Activated CD8-positive, alpha-beta memory T cell treated with anti-CD3 and anti-CD28 coated beads, Interleukin-2, amount 10 ng/mL, durations not matched to agents 7 days and 5 days (primary cell): ENCODE results near the gene SLX4IP. TPM values are rescaled to one million over a fixed set of nuclear protein-coding genes. Genes with fewer than 3 reads are reported as not detected.

Experiments
- ATAC-seq: fragments of 150-1000 bp; cut with Tn5 transposase; one replicate; pipeline ENCODE4 v1.10.0; 2021; ENCODE audit warnings: moderate library complexity
- CTCF ChIA-PET: fragments of 350-600 bp; sonication (Branson Sonifier 250); formaldehyde crosslinking; loops from one replicate; lab custom pipeline; 2021; ENCODE audit warnings: antibody characterized with exemption; lab: Charles Lee
- DNase-seq: peaks from one replicate; pipeline ENCODE4 v3.0.0-alpha.2; 2020
- H3K27ac Mint-ChIP-seq: one replicate; pipeline ENCODE4 v1.8.0; 2021; ENCODE audit warnings: mild to moderate bottlenecking, mixed read lengths
- H3K27me3 Mint-ChIP-seq: one replicate; pipeline ENCODE4 v1.8.0; 2021; ENCODE audit warnings: mixed read lengths
- H3K36me3 Mint-ChIP-seq: one replicate; pipeline ENCODE4 v1.8.0; 2021; ENCODE audit warnings: mild to moderate bottlenecking, mixed read lengths
- H3K4me1 Mint-ChIP-seq: one replicate; pipeline ENCODE4 v1.8.0; 2021; ENCODE audit warnings: mixed read lengths
- H3K4me3 Mint-ChIP-seq: one replicate; pipeline ENCODE4 v1.8.0; 2021; ENCODE audit warnings: mild to moderate bottlenecking, moderate library complexity, mixed read lengths
- H3K9me3 Mint-ChIP-seq: one replicate; pipeline ENCODE4 v1.8.0; 2022; ENCODE audit warnings: low read depth, mixed read lengths
- total RNA-seq, 2 experiments: library from RNA; stranded (reverse); gene quantifications; one replicate each; pipeline ENCODE4 v1.2.3, GENCODE V29; 2021

The SLX4IP gene
- total RNA-seq, 2 experiments from 2014 or later = 6.0 to 6.1 TPM

GRCh38 chr20:10651227-10651990 lies 216.3 kb downstream of the SLX4IP start:
- no peaks in the 10 kb centered on the region for H3K36me3 Mint-ChIP-seq
- ATAC-seq (no peak), DNase-seq (no peak)
- no peak overlapping the region for H3K27ac Mint-ChIP-seq
- no peaks in the 10 kb centered on the region for H3K9me3 Mint-ChIP-seq
- CTCF ChIA-PET = interaction anchor here (0.9 kb wide), 1 partner anchor 23 kb away, joined by 3 read pairs; no protein-coding TSS in a partner anchor
- H3K4me1 Mint-ChIP-seq = peaks cover 5% of the 10 kb centered on the region
- no peak overlapping the region for H3K4me3 Mint-ChIP-seq
- peaks cover 37% of the 10 kb centered on the region for H3K27me3 Mint-ChIP-seq

DNA sequence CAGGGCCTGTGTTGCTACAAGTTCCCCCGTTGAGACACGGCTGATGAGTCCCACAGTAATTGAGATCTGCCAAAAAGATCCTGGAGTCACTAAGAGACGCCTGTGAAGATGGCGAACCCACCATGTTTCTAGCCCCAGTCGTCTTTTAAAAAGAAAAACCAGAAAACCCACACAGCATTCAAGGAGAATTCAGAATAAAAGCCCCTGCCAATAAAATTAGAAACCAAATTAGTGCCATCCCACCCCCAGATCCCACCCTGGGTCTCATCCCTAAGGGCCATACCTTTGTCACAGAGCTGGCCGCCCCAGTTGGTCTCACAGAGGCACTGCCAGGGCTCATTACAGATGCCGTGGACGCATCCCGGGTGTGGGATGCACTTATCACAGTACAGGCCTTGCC lies 217.1 kb downstream of the SLX4IP start:
- CTCF ChIA-PET = no interaction called here
- Mint-ChIP-seq H3K4me1 (peaks cover 5% of the 10 kb centered on the region), H3K27ac (no peak overlapping the region), H3K27me3 (peaks cover 37% of the 10 kb centered on the region), H3K9me3 (no peaks in the 10 kb centered on the region), H3K36me3 (no peaks in the 10 kb centered on the region), H3K4me3 (no peak overlapping the region)
- ATAC-seq (no peak), DNase-seq (no peak)

GRCh38 chr20:10652660-10653261 lies 217.7 kb downstream of the SLX4IP start:
- H3K27me3 Mint-ChIP-seq = peaks cover 37% of the 10 kb centered on the region

GRCh38 chr20:10653599-10654249 lies 218.6 kb downstream of the SLX4IP start:
- Mint-ChIP-seq H3K4me1 (peaks cover 5% of the 10 kb centered on the region), H3K36me3 (no peaks in the 10 kb centered on the region), H3K9me3 (no peaks in the 10 kb centered on the region), H3K27me3 (peaks cover 35% of the 10 kb centered on the region), H3K27ac (no peak overlapping the region), H3K4me3 (no peak overlapping the region)
- DNase-seq = no peak
- no peak for ATAC-seq
- CTCF ChIA-PET = no interaction called here

More at GRCh38 chr20:10652660-10653261, 217.7 kb downstream of the SLX4IP start:
- Mint-ChIP-seq H3K9me3 (no peaks in the 10 kb centered on the region), H3K4me1 (peaks cover 5% of the 10 kb centered on the region), H3K4me3 (no peak overlapping the region), H3K36me3 (no peaks in the 10 kb centered on the region), H3K27ac (no peak overlapping the region)
- CTCF ChIA-PET = no interaction called here
- ATAC-seq = no peak
- DNase-seq = no peak

GRCh38 chr20:10654250-10654610 lies 219.1 kb downstream of the SLX4IP start:
- Mint-ChIP-seq H3K4me3 (no peak overlapping the region), H3K4me1 (peaks cover 3% of the 10 kb centered on the region), H3K36me3 (no peaks in the 10 kb centered on the region), H3K27ac (no peak overlapping the region), H3K9me3 (no peaks in the 10 kb centered on the region), H3K27me3 (peaks cover 35% of the 10 kb centered on the region)
- DNase-seq (no peak), ATAC-seq (no peak)
- CTCF ChIA-PET = no interaction called here

GRCh38 chr20:10654630-10655029 lies 219.5 kb downstream of the SLX4IP start:
- CTCF ChIA-PET = no interaction called here
- ATAC-seq (no peak), DNase-seq (no peak)
- Mint-ChIP-seq H3K36me3 (no peaks in the 10 kb centered on the region), H3K27ac (no peak overlapping the region), H3K4me1 (peaks cover 3% of the 10 kb centered on the region), H3K4me3 (no peak overlapping the region), H3K9me3 (no peaks in the 10 kb centered on the region), H3K27me3 (peaks cover 35% of the 10 kb centered on the region)

DNA sequence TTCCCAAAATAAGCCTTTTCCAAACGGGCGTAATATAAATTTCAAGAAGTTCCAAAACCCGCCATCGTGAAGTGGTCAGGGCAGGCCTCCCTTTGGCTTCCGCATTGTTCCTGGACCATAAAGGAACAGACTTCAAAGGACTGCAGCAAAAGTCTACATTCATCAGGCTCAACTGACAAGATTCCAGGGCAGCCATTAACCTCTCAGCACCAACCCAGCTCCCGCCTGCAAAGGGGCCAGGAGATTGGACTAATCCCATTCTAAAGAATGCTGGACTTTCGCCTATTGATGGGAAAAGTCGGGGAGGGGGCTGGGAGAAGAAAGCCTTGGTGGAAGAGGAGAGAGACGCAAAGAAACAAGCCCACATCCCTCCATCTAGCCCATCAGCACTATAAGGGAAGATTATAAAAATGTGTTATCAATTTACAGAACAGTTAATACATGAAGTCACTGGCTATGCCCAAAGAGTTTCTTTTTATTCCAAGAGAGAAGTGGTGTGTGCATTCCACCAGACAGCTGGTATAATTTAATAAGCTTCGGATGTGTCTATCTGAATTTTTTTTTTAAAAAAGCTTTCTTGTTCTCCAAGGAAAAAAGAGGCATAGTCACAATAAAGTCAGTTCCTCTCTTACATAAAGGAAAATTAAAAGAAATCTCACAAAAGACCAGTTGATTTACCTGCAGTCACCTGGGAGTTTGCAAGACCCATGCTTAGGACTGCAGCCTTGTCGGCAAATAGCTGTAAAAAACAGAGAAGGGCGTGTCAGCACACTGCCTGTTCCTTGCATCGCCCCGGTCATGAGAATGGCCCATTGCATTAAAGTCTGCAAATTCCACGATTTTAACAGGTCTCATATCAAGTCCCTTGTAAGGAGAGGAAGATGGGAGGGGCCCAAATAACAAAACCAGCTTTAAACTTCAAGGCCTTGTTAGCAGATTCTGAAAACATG lies 220.9 kb downstream of the SLX4IP start:
- H3K9me3 Mint-ChIP-seq = no peaks in the 10 kb centered on the region
- H3K27ac Mint-ChIP-seq = no peak overlapping the region
- peaks cover 3% of the 10 kb centered on the region for H3K4me1 Mint-ChIP-seq
- ATAC-seq (no peak), DNase-seq (no peak)
- CTCF ChIA-PET = interaction anchor here (0.9 kb wide), 1 partner anchor 21 kb away, joined by 3 read pairs; no protein-coding TSS in a partner anchor
- peaks cover 32% of the 10 kb centered on the region for H3K27me3 Mint-ChIP-seq
- no peaks in the 10 kb centered on the region for H3K36me3 Mint-ChIP-seq
- no peak overlapping the region for H3K4me3 Mint-ChIP-seq

DNA sequence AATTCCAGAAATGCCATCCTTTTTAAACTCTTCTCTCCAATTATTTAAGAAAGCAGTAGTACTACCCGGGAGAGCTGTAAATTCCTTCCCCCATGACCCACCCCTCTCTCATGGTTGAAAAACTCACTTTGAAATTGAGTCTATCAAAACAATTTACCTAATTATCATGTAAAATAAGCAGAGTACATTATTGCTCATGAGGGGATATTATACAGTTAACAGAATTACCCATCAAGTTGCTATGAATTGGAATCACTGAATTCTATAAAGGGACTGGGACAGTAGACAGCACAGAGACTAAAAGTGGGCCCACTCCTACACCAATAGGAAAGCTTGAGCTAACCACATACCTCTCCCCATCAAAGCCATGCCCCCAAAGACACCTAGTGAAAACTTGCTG lies 222.3 kb downstream of the SLX4IP start:
- H3K36me3 Mint-ChIP-seq = no peaks in the 10 kb centered on the region

DNA sequence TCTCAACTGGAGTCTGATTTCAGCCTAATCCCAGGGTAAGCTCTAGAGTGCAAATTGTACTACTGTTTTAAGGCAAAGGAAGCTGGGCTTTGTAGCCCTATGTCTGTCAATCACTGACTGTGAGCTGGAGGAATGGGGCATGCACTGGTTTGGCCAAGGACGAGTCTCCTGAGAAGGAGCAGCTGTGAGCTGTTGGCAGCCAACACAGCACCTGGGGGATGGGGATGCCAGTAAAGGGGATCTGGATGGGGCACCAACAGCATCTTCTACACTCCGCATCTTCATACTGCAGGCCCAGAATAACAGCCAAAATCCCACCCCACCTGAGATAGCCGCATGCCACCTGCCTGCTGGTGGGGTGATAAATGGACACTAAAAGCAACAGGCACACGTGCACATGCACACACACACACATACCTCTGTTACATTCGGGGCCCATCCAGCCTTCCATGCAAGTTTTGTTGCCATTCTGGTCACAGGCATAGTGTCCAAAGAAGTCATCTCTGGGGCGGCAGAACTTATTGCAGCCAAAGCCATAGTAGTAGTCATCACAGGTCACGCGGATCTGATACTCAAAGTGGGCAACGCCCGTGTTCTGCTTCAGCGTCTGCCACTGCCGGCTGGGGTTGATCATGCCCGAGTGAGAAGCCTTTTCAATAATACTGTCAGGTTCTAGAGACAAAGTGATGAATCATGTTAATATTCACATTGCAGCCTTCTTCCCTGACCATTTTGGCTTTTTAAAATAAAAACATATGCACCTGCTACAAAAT lies 223.1 kb downstream of the SLX4IP start:
- H3K36me3 Mint-ChIP-seq = no peaks in the 10 kb centered on the region
- H3K27ac Mint-ChIP-seq = no peak overlapping the region
- ATAC-seq (no peak), DNase-seq (no peak)
- H3K27me3 Mint-ChIP-seq = peaks cover 45% of the 10 kb centered on the region
- H3K4me3 Mint-ChIP-seq = no peak overlapping the region
- H3K4me1 Mint-ChIP-seq = peaks cover 3% of the 10 kb centered on the region
- CTCF ChIA-PET = interaction anchor here (1.0 kb wide), 1 partner anchor 13 kb away, joined by 3 read pairs; no protein-coding TSS in a partner anchor
- no peaks in the 10 kb centered on the region for H3K9me3 Mint-ChIP-seq

More for the DNA sequence above, 222.3 kb downstream of the SLX4IP start:
- H3K27ac Mint-ChIP-seq = no peak overlapping the region
- ATAC-seq = no peak
- peaks cover 42% of the 10 kb centered on the region for H3K27me3 Mint-ChIP-seq
- no peak for DNase-seq
- H3K4me3 Mint-ChIP-seq = no peak overlapping the region
- peaks cover 3% of the 10 kb centered on the region for H3K4me1 Mint-ChIP-seq
- CTCF ChIA-PET = interaction anchor here (0.9 to 1.0 kb wide), 2 partner anchors 12 to 22 kb away, joined by 3 read pairs; no protein-coding TSS in a partner anchor
- H3K9me3 Mint-ChIP-seq = no peaks in the 10 kb centered on the region

- H3K27ac Mint-ChIP-seq = no peak overlapping the region
- H3K4me1 Mint-ChIP-seq = no peaks in the 10 kb centered on the region
- no peak overlapping the region for H3K4me3 Mint-ChIP-seq
- CTCF ChIA-PET = no interaction called here
- no peak for ATAC-seq
- DNase-seq = no peak
- H3K9me3 Mint-ChIP-seq = no peaks in the 10 kb centered on the region
- H3K27me3 Mint-ChIP-seq = peaks cover 52% of the 10 kb centered on the region
- no peaks in the 10 kb centered on the region for H3K36me3 Mint-ChIP-seq
These were observed 223.9 kb downstream of the SLX4IP start for GRCh38 chr20:10658876-10659632.

- no peak for DNase-seq
- Mint-ChIP-seq H3K4me3 (no peak overlapping the region), H3K9me3 (no peaks in the 10 kb centered on the region), H3K27me3 (peaks cover 51% of the 10 kb centered on the region), H3K27ac (no peak overlapping the region), H3K36me3 (no peaks in the 10 kb centered on the region), H3K4me1 (no peaks in the 10 kb centered on the region)
- CTCF ChIA-PET = no interaction called here
- no peak for ATAC-seq
These were observed 224.8 kb downstream of the SLX4IP start for GRCh38 chr20:10659651-10660601.
